HL-60 (cell line): ENCODE measurements around the gene WDR70.

Source experiments
- GABPA ChIP-seq: IDR thresholded peaks from 2 replicates; pipeline ENCODE4 v1.6.1; 2012; ENCODE audit warnings: low read depth
- POLR2AphosphoS5 ChIP-seq: IDR thresholded peaks from 2 replicates; pipeline ENCODE4 v1.6.1; 2012; ENCODE audit warnings: low read depth
- SPI1 ChIP-seq: IDR thresholded peaks from 2 replicates; pipeline ENCODE4 v1.6.1; 2012; ENCODE audit warnings: low read depth, mild to moderate bottlenecking, borderline replicate concordance
- TF ChIP-seq, protein P1 (sequence below): IDR thresholded peaks from one replicate; pipeline ENCODE4 v1.5.1; 2011; ENCODE audit warnings: low read length, control low read depth, inconsistent platforms; ENCODE audit not compliant: insufficient read depth

DNA sequence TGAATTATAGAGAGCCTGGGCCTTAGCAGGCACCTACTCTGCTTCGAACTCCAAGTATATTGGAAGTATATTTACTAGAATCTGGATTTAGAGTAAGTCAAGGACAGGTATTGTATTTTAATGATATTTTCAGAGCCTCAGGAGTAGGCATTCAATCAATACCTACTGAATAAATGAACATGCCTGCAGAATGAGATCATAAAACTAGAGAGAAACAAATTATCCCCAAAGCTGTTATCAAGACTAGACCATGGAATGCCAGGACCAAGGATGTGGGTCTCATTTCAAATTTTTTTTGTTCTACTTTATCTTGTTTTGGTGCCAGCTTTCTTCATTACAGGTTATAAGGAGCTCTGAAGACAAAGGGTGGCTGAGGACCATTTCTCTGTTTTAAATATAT, 394.7 kb downstream of the WDR70 start:
- TF ChIP-seq, protein P1, sequence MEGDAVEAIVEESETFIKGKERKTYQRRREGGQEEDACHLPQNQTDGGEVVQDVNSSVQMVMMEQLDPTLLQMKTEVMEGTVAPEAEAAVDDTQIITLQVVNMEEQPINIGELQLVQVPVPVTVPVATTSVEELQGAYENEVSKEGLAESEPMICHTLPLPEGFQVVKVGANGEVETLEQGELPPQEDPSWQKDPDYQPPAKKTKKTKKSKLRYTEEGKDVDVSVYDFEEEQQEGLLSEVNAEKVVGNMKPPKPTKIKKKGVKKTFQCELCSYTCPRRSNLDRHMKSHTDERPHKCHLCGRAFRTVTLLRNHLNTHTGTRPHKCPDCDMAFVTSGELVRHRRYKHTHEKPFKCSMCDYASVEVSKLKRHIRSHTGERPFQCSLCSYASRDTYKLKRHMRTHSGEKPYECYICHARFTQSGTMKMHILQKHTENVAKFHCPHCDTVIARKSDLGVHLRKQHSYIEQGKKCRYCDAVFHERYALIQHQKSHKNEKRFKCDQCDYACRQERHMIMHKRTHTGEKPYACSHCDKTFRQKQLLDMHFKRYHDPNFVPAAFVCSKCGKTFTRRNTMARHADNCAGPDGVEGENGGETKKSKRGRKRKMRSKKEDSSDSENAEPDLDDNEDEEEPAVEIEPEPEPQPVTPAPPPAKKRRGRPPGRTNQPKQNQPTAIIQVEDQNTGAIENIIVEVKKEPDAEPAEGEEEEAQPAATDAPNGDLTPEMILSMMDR, result no peak
- TF ChIP-seq POLR2AphosphoS5, result no peak
- TF ChIP-seq GABPA, result no peak
- TF ChIP-seq SPI1, result no peak
